Activated naive CD8-positive, alpha-beta T cell treated with anti-CD3 and anti-CD28 coated beads, Interleukin-2, amount 50 U/mL, for 24 hours (primary cell): ENCODE data around the gene POLR2H.

Experiments used
- ATAC-seq: fragments of 150-1000 bp; cut with Tn5 transposase; one replicate; pipeline ENCODE4 v1.10.0; 2021
- DNase-seq: peaks from one replicate; pipeline ENCODE4 v3.0.0; 2021
- H3K27ac Mint-ChIP-seq: one replicate; pipeline ENCODE4 v1.8.0; 2021; ENCODE audit warnings: mild to moderate bottlenecking, mixed read lengths
- H3K27me3 Mint-ChIP-seq: one replicate; pipeline ENCODE4 v1.8.0; 2021; ENCODE audit warnings: mixed read lengths
- H3K36me3 Mint-ChIP-seq: one replicate; pipeline ENCODE4 v1.8.0; 2021; ENCODE audit warnings: low read depth, mixed read lengths
- H3K4me1 Mint-ChIP-seq: one replicate; pipeline ENCODE4 v1.8.0; 2021; ENCODE audit warnings: mixed read lengths
- H3K4me3 Mint-ChIP-seq: one replicate; pipeline ENCODE4 v1.8.0; 2021; ENCODE audit warnings: mild to moderate bottlenecking, moderate library complexity, mixed read lengths
- H3K9me3 Mint-ChIP-seq: one replicate; pipeline ENCODE4 v1.8.0; 2021; ENCODE audit warnings: mixed read lengths

The POLR2H gene

GRCh38 chr3:184341925-184342324 lies 19.6 kb upstream of the POLR2H start:
- ATAC-seq (no peak), DNase-seq (no peak)
- Mint-ChIP-seq H3K27me3 (no peaks in the 10 kb centered on the region), H3K36me3 (peaks cover 5% of the 10 kb centered on the region), H3K4me1 (peaks cover 12% of the 10 kb centered on the region), H3K4me3 (no peak overlapping the region), H3K27ac (no peak overlapping the region), H3K9me3 (no peaks in the 10 kb centered on the region)

GRCh38 chr3:184343200-184343876 lies 18.2 kb upstream of the POLR2H start:
- Mint-ChIP-seq H3K9me3 (no peaks in the 10 kb centered on the region), H3K36me3 (no peaks in the 10 kb centered on the region), H3K4me1 (no peaks in the 10 kb centered on the region), H3K4me3 (no peak overlapping the region), H3K27ac (no peak overlapping the region), H3K27me3 (no peaks in the 10 kb centered on the region)
- DNase-seq (no peak), ATAC-seq (no peak)

- Mint-ChIP-seq H3K4me1 (no peaks in the 10 kb centered on the region), H3K36me3 (no peaks in the 10 kb centered on the region), H3K4me3 (no peak overlapping the region), H3K27me3 (no peaks in the 10 kb centered on the region), H3K9me3 (no peaks in the 10 kb centered on the region), H3K27ac (no peak overlapping the region)
- DNase-seq, result no peak
- no peak for ATAC-seq
Measured at GRCh38 chr3:184344579-184345316, 16.8 kb upstream of the POLR2H start.

- Mint-ChIP-seq H3K4me1 (no peaks in the 10 kb centered on the region), H3K9me3 (no peaks in the 10 kb centered on the region), H3K27me3 (no peaks in the 10 kb centered on the region), H3K36me3 (no peaks in the 10 kb centered on the region), H3K27ac (no peak overlapping the region), H3K4me3 (no peak overlapping the region)
- ATAC-seq, result peak; percentile 68
- DNase-seq, result no peak
Measured at GRCh38 chr3:184345317-184346144, 16.0 kb upstream of the POLR2H start.

GRCh38 chr3:184346480-184347190 lies 14.9 kb upstream of the POLR2H start:
- no peak for DNase-seq
- no peaks in the 10 kb centered on the region for H3K36me3 Mint-ChIP-seq
- H3K9me3 Mint-ChIP-seq, result no peaks in the 10 kb centered on the region
- H3K4me3 Mint-ChIP-seq, result no peak overlapping the region
- no peak for ATAC-seq
- H3K27ac Mint-ChIP-seq, result no peak overlapping the region
- H3K4me1 Mint-ChIP-seq, result no peaks in the 10 kb centered on the region
- no peaks in the 10 kb centered on the region for H3K27me3 Mint-ChIP-seq

- DNase-seq (no peak), ATAC-seq (no peak)
- H3K4me1 Mint-ChIP-seq, result no peaks in the 10 kb centered on the region
- no peaks in the 10 kb centered on the region for H3K27me3 Mint-ChIP-seq
- H3K36me3 Mint-ChIP-seq, result no peaks in the 10 kb centered on the region
- H3K9me3 Mint-ChIP-seq, result no peaks in the 10 kb centered on the region
- H3K4me3 Mint-ChIP-seq, result no peak overlapping the region
- H3K27ac Mint-ChIP-seq, result no peak overlapping the region
Measured at GRCh38 chr3:184347321-184348056, 14.0 kb upstream of the POLR2H start.

GRCh38 chr3:184348057-184348382 lies 13.5 kb upstream of the POLR2H start:
- Mint-ChIP-seq H3K36me3 (no peaks in the 10 kb centered on the region), H3K4me1 (no peaks in the 10 kb centered on the region), H3K4me3 (no peak overlapping the region), H3K27ac (no peak overlapping the region), H3K9me3 (no peaks in the 10 kb centered on the region), H3K27me3 (no peaks in the 10 kb centered on the region)
- DNase-seq (no peak), ATAC-seq (no peak)

GRCh38 chr3:184349563-184350470 lies 11.7 kb upstream of the POLR2H start:
- H3K36me3 Mint-ChIP-seq, result no peaks in the 10 kb centered on the region
- ATAC-seq (no peak), DNase-seq (no peak)
- no peaks in the 10 kb centered on the region for H3K4me1 Mint-ChIP-seq
- H3K27me3 Mint-ChIP-seq, result no peaks in the 10 kb centered on the region
- H3K4me3 Mint-ChIP-seq, result no peak overlapping the region
- no peak overlapping the region for H3K27ac Mint-ChIP-seq
- no peaks in the 10 kb centered on the region for H3K9me3 Mint-ChIP-seq

- Mint-ChIP-seq H3K27me3 (no peaks in the 10 kb centered on the region), H3K4me3 (no peak overlapping the region), H3K27ac (no peak overlapping the region), H3K9me3 (no peaks in the 10 kb centered on the region), H3K4me1 (no peaks in the 10 kb centered on the region), H3K36me3 (peaks cover 5% of the 10 kb centered on the region)
- ATAC-seq (no peak), DNase-seq (no peak)
Measured at GRCh38 chr3:184350618-184351017, 10.9 kb upstream of the POLR2H start.

- ATAC-seq (no peak), DNase-seq (no peak)
- no peaks in the 10 kb centered on the region for H3K4me1 Mint-ChIP-seq
- no peaks in the 10 kb centered on the region for H3K9me3 Mint-ChIP-seq
- no peak overlapping the region for H3K4me3 Mint-ChIP-seq
- no peaks in the 10 kb centered on the region for H3K27me3 Mint-ChIP-seq
- H3K36me3 Mint-ChIP-seq, result peaks cover 5% of the 10 kb centered on the region
- H3K27ac Mint-ChIP-seq, result no peak overlapping the region
Measured at GRCh38 chr3:184351511-184352148, 9.9 kb upstream of the POLR2H start.

- H3K27me3 Mint-ChIP-seq, result no peaks in the 10 kb centered on the region
- no peak overlapping the region for H3K27ac Mint-ChIP-seq
- no peak overlapping the region for H3K4me3 Mint-ChIP-seq
Measured at GRCh38 chr3:184352149-184352785, 9.2 kb upstream of the POLR2H start.

GRCh38 chr3:184352897-184353545 lies 8.5 kb upstream of the POLR2H start:
- ATAC-seq (no peak), DNase-seq (no peak)
- peaks cover 7% of the 10 kb centered on the region for H3K36me3 Mint-ChIP-seq
- H3K4me3 Mint-ChIP-seq, result no peak overlapping the region
- no peaks in the 10 kb centered on the region for H3K27me3 Mint-ChIP-seq
- H3K9me3 Mint-ChIP-seq, result no peaks in the 10 kb centered on the region
- H3K4me1 Mint-ChIP-seq, result no peaks in the 10 kb centered on the region
- H3K27ac Mint-ChIP-seq, result no peak overlapping the region

More at GRCh38 chr3:184352149-184352785, 9.2 kb upstream of the POLR2H start:
- Mint-ChIP-seq H3K4me1 (no peaks in the 10 kb centered on the region), H3K9me3 (no peaks in the 10 kb centered on the region), H3K36me3 (peaks cover 7% of the 10 kb centered on the region)
- ATAC-seq, result no peak
- no peak for DNase-seq
